Measurements from ENCODE around the gene CTSF. TPM values are rescaled to one million over a fixed set of nuclear protein-coding genes. Genes with fewer than 3 reads are reported as not detected.
A peak's percentile ranks its signal among the peaks of the same experiment; 100 is the strongest.
"Not testable (repeated sequence)": the region's sequence is repeated elsewhere in the genome, so short reads cannot be mapped to it uniquely, and the experiment has no call there.

The CTSF gene
- total RNA-seq, 1 donor from 2014 or later = 4.1 TPM

DNA sequence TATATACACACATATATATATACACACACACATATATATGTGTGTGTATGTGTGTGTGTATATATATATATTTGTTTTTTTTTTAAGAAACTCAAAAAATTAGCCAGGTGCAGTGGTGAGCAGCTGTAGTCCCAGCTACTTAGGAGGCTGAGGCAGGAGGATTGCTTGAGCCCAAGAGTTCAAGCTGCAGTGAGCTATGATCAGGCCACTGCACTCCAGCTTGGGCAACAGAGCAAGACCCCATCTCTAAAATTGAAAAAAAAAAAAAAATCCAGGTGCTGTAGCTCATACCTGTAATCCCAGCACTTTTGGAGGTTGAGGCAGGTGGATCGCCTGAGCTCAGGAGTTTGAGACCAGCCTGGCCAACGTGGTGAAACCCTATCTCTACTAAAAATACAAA lies 20.9 kb upstream of the CTSF start:
- ATAC-seq = not testable (repeated sequence)

- no peak for ATAC-seq
Observed at GRCh38 chr11:66586136-66586535, 17.7 kb upstream of the CTSF start.

GRCh38 chr11:66585447-66585846 lies 17.0 kb upstream of the CTSF start:
- ATAC-seq = not testable (repeated sequence)

GRCh38 chr11:66582565-66583147 lies 14.2 kb upstream of the CTSF start:
- ATAC-seq = not testable (repeated sequence)

- ATAC-seq = no peak
Observed at GRCh38 chr11:66581261-66581660, 12.9 kb upstream of the CTSF start.

DNA sequence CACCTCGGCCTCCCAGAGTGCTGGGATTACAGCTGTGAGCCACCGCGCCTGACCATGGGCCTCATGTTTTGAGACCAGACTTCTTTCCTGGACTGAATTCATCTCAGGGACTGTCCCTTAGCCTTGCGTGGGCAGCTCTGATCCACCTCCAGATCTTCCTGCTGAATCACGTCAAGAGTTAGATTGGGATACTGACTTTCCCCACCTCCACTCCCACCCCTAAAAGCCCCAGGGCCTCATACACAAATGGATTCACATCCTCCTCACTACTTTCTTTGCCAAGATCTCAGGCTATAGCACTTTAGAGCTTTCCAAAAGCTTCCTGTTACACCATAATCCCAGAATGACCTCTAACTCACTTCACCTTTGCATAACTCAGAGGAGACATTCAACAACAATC lies 12.4 kb upstream of the CTSF start:
- ATAC-seq = no peak

- peak; percentile 70 for ATAC-seq
Observed at GRCh38 chr11:66579017-66579606, 10.7 kb upstream of the CTSF start.

- no peak for ATAC-seq
Observed at GRCh38 chr11:66570850-66571180, 2.4 kb upstream of the CTSF start.

DNA sequence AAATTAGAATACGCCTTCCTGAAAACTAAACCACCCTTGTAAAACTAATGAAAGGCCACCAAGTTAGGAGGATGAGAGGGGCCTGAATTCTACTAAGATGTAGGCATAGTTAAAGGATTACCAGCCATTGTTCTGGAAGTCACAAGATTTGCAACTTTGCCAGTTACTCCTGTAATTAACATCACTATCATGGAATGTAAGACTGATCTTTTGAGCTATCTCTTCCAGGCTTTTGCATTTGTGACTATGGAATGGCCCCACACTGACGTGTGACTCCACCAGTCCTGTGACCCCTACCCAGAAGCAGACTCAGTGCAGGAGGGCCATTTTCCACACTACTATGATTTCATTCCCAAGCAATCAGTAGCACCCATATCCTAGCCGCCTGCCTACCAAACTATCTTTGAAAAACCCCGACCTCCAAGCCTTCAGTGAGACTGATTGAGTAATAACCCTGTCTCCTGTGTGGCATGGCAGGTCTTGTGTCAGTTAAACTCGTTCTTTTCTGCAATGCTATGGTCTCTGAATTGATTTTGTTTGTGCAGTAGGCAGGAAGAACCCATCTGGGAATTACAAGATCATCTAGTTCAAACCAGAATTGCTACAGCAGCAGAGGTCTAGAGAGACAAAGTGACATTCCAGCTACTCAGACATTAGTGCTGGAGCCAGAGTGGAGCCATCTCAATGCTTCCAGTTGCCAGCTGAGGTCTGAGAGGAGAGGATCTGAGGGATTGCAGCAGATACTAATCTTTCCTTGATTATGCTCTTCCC lies 1.9 kb upstream of the CTSF start:
- no peak for ATAC-seq

GRCh38 chr11:66569076-66569475 lies 670 bp upstream of the CTSF start:
- no peak for ATAC-seq

GRCh38 chr11:66567787-66568123 lies 651 bp downstream of the CTSF start:
- ATAC-seq = peak; percentile 7

GRCh38 chr11:66566221-66566620 lies 2.2 kb downstream of the CTSF start:
- ATAC-seq = no peak

GRCh38 chr11:66564984-66565383 lies 3.4 kb downstream of the CTSF start:
- ATAC-seq = no peak

- ATAC-seq = no peak
Observed at GRCh38 chr11:66564538-66564937, 3.9 kb downstream of the CTSF start.

DNA sequence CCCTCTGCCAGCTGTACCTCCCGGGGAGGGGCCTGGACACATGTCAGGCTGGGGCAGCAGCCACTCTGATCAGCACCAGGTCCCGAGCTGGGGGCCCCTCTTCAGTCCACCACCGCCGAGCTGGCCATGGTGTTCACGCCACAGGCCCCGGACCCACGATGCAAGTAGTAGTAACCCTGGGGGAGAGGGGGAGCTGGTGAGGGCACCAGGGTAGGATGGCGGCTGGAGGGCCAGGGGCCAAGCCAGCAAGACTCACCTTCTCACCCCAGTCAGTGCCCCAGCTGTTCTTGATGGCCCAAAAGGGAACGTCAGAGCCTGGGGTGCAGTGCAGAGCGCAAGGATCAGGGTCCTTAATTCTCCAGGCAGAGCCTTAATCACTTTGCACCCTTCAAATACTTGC lies 4.6 kb downstream of the CTSF start:
- no peak for ATAC-seq

GRCh38 chr11:66562907-66563583 lies 5.4 kb downstream of the CTSF start:
- no peak for ATAC-seq

DNA sequence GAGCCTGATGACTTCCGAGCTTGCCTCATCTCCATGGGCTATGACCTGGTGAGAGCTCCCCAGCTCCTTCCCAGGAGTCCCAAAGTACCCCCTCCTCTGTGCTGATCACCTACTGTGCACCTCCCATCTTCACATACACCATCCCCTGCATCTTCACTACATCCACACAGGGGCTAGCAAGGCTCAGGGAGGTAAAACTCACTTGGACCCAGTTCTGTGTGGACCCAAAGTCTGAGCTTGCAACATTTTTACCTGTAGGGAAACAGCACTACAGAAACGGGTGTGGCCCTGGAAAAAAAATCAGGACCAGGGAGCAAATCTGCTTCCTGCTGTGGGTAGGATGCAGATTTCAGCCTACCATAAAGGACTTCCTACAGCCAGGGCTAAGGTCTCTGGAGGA lies 6.1 kb downstream of the CTSF start:
- no peak for ATAC-seq

- ATAC-seq = no peak
Observed at GRCh38 chr11:66561975-66562248, 6.5 kb downstream of the CTSF start.

GRCh38 chr11:66561178-66561974 lies 7.0 kb downstream of the CTSF start:
- no peak for ATAC-seq

GRCh38 chr11:66559866-66560676 lies 8.3 kb downstream of the CTSF start:
- ATAC-seq = no peak

DNA sequence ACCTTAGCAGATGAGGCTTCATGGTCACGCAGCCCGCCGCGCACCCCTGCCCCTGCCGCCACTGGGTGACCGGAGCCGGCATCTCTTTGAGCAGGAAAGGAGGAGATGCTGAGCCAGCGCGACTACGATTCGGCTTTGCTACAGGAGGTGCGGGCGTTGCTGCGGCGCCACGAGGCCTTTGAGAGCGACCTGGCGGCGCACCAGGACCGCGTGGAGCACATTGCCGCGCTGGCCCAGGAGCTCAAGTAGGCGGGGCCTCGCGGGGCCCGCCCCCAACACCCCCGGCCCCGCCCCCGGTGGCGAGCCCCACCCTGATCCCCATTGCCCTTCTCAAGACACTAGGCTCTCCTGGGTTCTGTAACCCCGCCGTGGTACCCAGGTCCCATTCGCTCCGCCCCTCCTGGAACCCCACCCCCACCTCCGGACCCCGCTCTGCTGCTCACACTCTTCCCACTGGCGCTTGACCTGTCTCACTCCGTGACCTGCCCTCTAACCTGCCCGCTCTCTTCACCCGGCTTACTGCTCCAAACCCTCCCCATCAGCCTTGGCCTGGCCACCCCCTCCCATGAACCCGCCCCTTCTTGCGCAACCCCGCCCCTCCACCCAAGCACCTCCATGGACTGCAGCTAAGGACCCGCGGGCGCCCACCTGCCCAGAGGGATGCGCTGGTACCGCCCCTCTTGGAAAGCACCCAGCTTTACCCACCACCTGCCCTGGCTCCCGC lies 9.1 kb downstream of the CTSF start:
- peak; percentile 23 for ATAC-seq
